ENCODE results near the gene VIM.
A peak's percentile ranks its signal among the peaks of the same experiment; 100 is the strongest.

The VIM gene

DNA sequence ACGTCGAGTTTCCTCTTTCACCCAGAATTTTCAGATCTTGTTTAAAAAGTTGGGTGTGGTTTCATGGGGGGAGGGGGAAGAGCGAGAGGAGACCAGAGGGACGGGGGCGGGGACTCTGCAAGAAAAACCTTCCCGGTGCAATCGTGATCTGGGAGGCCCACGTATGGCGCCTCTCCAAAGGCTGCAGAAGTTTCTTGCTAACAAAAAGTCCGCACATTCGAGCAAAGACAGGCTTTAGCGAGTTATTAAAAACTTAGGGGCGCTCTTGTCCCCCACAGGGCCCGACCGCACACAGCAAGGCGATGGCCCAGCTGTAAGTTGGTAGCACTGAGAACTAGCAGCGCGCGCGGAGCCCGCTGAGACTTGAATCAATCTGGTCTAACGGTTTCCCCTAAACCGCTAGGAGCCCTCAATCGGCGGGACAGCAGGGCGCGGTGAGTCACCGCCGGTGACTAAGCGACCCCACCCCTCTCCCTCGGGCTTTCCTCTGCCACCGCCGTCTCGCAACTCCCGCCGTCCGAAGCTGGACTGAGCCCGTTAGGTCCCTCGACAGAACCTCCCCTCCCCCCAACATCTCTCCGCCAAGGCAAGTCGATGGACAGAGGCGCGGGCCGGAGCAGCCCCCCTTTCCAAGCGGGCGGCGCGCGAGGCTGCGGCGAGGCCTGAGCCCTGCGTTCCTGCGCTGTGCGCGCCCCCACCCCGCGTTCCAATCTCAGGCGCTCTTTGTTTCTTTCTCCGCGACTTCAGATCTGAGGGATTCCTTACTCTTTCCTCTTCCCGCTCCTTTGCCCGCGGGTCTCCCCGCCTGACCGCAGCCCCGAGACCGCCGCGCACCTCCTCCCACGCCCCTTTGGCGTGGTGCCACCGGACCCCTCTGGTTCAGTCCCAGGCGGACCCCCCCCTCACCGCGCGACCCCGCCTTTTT, at the start of gene VIM:
Gene VIM (plus strand): TSS at position 151 of the 925 bp plus-strand sequence. CDS start 1,182 bp downstream, outside the sequence.
- DNase-seq (ENCODE audit: insufficient read length, low spot score) (peak; percentile 35), FAIRE-seq (peak; percentile 86)

DNA sequence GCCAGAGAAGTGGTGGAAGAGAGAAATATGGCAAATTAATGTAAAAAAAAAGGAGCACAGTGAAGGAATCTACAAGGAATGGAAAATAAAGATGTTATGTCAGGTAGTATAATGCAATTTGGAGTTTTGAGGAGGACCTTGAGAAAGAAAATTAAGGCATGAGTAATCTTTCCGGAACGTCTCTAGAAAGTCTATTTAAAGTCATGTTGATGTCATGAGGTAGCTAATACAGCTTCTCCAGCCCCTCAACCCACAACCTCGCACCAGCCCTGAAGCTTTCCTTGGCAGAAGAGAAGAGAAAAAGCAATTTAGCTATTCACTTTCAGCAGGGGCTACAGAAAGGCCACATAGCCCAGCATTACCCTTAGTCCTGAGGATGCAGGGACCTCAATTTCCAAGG, 49.0 kb upstream of the VIM start:
- no peak for FAIRE-seq

DNA sequence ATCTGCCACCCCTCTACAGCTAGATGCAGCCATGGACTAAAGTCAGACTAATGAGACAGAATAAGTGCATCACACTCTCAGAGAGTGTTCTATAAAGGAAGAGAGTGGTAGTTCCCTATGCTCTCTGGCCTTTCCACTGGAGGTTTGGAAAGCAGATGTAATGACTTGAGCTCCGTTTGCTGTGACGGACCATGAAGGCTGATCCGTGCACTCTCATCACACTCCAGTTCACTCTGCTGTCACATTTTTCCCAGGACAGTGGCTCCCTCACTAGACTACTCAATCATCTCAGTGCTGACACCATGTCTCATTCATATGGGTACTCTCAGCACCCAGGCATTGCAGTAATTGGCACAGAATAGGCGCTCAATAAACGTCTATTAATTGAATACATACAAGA, 46.9 kb upstream of the VIM start:
- no peak for FAIRE-seq

More for the DNA sequence above, 49.0 kb upstream of the VIM start:
- DNase-seq (ENCODE audit: insufficient read length, low spot score): no peak

DNA sequence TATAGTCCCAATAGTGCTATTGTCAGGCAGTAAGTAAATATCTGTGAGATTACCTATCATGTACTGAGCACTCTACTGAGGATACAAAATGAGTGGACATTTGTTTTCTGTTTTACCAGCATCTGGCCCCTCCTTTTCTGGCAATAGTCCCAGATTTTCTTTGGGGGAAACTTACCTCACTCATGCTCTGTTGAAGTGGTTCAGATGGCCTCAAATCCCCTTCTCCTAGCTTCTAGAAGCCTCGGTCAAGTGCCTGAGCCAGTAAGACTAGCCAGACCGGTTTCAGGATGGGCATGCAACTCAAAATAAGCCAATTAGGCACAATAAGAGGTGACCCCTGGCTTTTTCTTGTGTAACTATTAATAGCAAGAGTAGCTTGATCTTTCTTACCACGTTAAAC, 46.3 kb upstream of the VIM start:
- no peak for FAIRE-seq
- DNase-seq (ENCODE audit: insufficient read length, low spot score): no peak

More for the DNA sequence above, 46.9 kb upstream of the VIM start:
- no peak for DNase-seq (ENCODE audit: insufficient read length, low spot score)

DNA sequence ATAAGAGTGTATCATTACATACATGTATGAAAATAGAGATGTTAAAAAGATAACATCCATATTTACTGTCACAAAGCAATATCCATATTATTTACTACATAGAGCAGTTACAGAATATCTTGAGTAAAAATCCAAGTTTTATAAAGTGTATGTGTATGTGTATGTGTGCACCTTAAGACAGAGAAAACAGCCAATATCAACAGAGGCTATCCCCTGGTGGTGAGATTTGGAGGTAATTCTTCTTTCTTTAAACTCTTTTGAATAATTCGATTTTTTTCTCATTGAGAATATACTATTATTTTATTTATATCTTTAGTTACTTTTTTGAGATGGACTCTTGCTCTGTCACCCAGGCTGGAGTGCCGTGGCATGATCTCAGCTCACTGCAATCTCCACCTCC, 44.9 kb upstream of the VIM start:
- FAIRE-seq (no peak), DNase-seq (ENCODE audit: insufficient read length, low spot score) (no peak)

DNA sequence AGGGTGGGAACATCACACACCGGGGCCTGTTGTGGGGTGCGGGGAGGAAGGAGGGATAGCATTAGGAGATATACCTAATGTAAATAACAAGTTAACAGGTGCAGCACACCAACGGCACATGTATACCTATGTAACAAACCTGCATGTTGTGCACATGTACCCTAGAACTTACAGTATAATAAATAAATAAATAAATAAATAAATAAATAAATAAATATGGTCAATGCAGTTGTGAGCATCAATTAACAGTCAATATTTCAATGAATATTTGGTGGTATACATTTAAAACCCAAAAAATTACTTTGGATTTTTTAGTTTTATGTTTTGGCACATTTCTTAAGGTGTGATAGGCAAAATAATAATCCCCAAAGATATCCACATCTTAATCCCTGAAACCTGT, 42.2 kb upstream of the VIM start:
- DNase-seq (ENCODE audit: insufficient read length, low spot score) (no peak), FAIRE-seq (no peak)

DNA sequence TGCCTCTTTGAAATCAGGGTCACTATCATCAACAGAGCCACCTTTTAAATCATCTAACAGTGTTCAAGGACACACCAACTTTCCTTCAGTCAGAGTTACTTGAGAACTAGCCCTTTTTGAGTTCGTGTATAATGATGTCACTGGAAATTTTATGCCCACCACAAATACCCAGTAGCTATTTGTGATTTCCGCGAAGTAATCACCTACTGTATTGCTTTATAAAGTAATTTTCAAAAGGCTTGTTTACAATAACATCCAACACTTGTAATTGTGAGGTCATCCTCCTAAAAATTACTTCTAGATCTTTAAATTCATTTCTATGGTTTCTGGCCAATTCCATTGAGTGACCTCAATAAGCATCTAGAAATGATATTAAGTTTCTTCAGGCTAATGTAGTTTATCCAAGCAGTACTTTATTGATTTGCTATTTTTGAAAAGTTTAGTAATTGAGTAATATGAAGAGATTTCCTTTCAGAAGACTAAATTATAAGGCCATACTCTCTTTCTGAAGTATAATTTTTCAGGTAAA, 39.3 kb upstream of the VIM start:
- no peak for FAIRE-seq
- DNase-seq (ENCODE audit: insufficient read length, low spot score): no peak

DNA sequence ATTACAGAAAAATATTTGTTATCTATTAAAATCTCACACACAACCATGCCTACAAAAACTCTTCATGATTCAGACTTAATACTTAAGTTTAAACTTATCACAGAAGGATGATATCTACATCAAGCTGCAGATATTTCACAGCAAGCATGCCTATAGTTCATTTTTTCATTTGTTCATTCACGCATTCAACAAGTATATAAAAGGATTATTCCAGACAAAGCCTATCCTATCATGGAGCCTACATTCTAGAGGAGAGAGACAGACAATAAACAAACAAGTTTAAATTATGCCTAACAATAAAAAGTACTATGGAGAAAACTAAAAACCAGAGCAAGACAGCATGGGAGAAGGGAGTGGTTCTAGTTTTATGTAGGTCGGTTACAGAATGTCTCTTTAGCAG, 37.4 kb upstream of the VIM start:
- DNase-seq (ENCODE audit: insufficient read length, low spot score) (no peak), FAIRE-seq (no peak)

DNA sequence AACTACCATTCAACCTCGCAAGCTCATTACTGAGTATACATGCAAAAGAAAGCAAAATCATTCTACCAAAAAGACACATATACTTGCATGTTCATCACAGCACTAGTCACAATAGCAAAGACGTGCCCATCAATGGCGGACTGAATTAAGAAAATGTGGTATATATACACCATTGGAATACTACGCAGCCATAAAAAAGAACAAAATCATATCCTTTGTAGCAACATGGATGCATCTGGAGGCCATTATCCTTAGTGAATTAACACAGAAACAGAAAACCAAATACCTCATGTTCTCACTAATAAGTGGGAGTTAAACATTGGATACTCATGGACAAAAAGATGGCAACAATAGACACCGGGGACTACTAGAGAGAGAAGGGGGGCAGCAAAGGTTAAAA, 33.0 kb upstream of the VIM start:
- DNase-seq (ENCODE audit: insufficient read length, low spot score): no peak
- FAIRE-seq: no peak

DNA sequence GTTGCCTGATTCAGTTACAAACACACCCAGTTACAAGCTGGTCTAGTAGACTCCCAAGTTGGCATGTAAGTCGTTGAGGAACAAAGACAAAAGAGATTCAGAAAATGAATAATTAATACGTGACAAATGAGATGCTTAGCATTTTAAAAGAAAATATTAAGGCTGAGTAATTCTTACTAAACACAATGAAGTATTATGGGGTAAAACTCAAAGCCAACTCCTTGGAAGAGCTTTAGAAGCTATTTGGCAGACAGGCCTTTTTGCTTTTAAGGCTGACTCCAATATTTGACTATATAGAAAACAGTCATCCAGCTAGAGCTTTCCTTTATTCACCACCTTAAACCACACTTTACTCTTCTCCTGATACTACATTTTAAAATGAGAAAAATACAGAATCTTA, 32.0 kb upstream of the VIM start:
- FAIRE-seq (no peak), DNase-seq (ENCODE audit: insufficient read length, low spot score) (no peak)

DNA sequence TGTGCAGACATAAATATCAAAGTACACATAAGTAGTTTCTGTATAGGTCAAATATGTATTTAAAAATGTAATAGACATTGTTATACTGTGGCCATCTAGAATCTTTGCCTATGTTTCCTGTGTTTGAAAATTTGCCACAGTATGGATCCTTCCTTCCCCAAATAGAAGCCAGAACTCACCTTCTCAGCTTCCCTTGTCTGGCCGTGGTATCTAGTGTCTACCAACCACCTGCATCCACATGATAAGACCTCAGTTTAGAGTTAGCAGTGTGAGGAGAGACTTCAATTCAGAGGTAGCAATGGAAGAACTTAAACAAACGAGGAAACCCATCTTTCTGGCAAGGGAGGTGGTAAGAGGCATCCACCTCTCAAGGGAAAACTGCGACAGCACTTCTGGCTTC, 31.5 kb upstream of the VIM start:
- no peak for FAIRE-seq

DNA sequence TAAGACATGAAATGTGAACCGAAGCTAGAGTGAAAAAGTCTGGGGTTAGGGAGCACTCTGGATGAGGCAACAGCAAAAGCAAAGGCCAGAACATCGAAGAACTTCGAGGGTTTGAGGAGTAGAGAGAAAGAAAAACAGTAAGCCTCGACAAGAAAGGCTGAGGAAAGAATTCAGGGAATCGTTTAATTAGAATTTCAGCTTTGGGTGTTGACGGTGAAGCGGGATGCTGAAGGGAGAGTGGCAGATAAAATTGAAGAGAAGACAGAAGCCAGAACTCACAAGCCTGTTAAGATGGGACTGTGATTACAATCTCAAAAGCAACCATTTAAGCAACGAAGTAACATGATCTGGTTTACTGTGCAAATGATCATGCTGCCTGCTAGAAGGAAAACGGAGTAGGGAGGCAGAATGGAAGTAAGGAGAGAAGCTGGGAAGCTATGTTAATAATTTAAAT, 28.7 kb upstream of the VIM start:
- FAIRE-seq (no peak), DNase-seq (ENCODE audit: insufficient read length, low spot score) (no peak)

More for the DNA sequence above, 31.5 kb upstream of the VIM start:
- no peak for DNase-seq (ENCODE audit: insufficient read length, low spot score)

DNA sequence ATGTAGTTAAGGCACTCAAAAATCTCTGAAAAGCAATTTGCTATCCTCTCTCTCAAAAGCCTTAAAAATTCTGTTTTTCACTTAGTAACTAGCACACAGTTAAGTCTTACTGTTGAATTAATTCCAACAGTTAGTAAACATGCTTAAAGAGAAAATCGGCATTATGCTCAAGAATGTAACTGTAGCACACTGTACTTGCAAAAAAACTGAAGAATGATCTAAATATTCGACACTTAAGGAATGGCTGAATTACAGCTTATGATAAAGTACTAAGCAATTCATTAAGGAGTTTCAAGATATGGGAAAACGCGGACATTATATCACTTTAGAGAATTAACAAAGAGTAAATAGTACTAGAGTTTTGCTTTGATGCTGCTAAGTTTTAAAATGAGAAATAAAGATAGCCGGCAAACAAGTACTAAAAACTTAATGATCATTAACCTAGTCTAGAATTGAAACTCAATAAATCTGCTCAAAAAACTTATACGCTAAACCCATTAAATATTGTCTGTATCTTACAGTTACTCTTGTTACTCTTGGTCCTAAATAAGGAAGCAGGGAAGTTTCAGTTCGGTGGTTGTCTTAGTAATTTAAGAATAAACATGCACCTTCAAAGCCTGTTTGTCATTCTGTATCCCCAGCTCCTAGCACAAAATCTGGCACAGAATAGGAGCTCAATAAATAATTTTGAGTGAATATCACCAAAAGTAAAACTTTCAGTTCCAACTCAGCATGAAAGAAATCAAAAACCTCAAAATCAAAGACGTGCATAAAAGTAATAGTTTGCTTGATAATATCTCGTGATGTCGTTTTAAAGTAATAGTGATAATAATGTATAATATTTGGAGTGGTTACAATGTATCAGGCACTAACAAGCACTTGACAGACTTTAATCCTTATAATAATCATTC, 27.8 kb upstream of the VIM start:
- FAIRE-seq (no peak), DNase-seq (ENCODE audit: insufficient read length, low spot score) (no peak)

DNA sequence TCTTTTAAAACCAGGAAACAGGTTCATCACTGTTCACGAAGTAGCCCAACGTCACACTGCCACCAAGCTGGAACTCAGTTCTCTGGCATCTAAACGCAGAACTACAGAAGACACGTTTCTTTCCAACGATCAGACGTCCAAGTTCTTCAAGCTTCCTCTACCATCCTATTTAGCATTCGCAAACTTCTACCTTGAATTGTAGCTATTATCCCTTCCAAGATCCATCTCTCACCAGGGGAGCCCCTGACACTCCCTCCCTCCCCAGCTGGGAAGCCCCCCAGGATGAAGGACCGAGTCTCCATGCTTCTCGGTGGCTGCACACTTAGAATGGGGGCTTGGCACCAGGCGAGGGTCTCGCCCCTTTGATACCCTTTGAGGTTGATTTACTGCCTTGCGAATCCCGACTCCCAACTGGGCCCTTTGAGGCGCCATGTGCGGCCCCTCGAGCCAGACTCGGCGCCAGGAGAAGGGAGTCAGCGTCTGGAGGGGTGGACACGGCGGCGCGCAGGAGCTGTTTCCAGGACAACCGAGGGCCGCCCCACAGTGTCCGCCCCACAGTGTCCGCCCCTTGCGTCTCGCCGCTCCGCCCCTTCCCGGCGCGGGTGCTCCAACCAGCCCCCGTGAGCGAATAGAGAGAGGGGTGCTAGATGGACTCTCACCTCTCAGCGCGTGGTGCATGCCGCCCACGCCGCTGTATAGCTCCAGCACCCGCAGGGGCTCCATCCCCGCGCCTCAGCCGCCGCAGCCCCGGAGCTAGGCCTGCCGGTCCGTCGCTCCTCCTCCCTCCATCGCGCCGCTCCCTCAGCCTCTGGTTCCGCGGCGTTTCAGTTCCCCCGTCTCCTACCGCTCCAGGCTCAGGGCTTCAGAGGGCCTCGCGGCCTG, 26.9 kb upstream of the VIM start, which contains the start of gene TRDMT1:
Gene TRDMT1 (minus strand): TSS at position 761 of the 882 bp plus-strand sequence. CDS start 38 bp downstream, at position 723.
- peak; percentile 43 for DNase-seq (ENCODE audit: insufficient read length, low spot score)
- peak; percentile 79 for FAIRE-seq

DNA sequence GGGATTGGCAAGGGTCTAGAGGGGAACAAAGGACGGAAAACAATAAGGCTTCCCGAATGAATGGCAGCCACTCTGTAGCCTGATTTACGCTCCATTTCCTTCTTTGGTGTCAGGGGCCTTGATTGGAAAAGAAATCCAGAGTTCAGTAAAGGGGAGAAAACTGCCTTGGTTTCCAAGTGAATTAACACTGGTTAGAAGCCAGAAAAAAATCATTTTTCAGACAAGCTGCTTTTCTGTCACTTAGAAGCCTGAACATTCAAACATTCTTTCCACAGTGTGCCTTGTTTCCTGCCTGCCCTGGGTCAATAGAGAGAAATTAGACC, 26.3 kb upstream of the VIM start:
- FAIRE-seq: peak; percentile 45
- no peak for DNase-seq (ENCODE audit: insufficient read length, low spot score)

DNA sequence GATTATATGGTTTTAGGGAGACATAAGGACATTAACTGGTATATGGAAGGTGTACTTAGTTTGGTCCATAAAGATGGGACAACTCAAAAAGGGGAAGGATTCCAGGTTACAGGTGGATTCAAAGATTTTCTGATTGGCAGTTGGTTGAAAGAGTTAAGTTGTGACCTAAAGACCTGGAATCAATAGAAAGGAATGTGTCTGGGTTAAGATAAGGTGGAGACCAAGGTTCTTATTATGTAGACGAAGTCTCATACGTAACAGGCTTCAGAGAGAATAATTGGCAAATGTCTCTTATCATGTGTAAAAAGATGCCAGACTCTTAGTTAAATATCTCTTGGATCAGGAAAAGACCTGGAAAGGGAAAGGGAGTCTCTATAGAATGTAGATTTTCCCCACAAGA, 25.5 kb upstream of the VIM start:
- no peak for FAIRE-seq

DNA sequence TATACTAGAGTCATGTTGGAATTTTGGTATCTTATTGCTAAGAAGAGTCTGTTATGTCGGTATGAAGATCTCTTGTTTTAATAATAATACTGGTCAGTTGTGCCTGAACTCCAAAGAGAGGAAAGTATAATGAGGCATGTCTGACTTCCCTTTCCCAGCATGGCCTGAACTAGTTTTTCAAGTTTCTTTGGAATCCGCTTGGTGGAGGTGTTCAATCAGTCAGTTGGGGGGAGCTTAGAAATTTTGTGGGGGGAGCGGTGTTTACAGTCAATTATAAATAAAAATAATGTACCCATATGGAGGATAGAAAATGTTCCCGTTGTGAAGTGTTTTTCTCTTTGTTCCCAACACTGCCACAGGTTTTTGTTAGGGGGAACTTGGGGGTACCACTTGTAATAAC, 25.0 kb upstream of the VIM start:
- FAIRE-seq (no peak), DNase-seq (ENCODE audit: insufficient read length, low spot score) (no peak)

More for the DNA sequence above, 25.5 kb upstream of the VIM start:
- DNase-seq (ENCODE audit: insufficient read length, low spot score): no peak

DNA sequence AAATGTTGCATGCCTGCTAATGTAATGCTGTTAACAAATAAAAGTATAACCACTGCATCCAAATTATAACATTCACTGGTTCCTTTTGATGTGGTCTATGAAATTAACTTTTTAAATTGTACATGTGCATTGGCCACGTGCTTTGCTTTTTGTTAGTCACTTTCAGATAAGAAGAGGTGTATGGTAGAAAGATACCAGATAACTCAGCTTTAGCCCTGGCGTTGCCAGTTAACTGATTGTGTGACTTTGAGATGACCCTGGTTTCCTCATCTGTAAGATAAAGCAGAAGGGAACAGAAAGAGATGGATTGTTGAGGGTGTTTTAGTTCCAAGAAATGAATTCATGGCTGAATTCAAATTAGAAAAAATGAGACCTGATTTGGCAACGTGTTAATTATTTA, 24.6 kb upstream of the VIM start:
- FAIRE-seq: no peak
- DNase-seq (ENCODE audit: insufficient read length, low spot score): no peak

DNA sequence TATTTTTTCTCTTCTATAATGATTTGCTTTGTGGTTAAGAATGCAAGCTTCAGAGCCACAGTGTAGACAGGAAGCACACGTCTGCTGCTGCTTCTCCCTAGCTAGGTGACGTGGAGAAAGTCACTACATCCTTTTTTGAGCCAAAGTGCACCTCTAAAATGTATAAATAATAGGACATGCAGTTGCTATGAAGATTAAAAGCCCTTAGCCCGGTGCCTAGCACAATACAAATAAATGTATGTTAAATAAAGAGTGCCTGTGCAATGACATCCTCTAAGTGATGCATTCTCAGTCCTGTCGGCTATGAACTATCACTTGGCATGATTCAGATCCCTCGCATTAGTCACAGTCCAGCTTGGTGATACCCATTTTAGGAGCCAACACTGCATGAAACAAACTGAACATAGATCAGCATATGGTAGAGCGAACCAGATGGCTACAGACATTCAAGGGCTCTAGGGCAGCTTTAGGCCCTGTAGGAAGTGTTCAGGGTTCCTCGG, 21.8 kb upstream of the VIM start:
- no peak for DNase-seq (ENCODE audit: insufficient read length, low spot score)
- peak; percentile 69 for FAIRE-seq

DNA sequence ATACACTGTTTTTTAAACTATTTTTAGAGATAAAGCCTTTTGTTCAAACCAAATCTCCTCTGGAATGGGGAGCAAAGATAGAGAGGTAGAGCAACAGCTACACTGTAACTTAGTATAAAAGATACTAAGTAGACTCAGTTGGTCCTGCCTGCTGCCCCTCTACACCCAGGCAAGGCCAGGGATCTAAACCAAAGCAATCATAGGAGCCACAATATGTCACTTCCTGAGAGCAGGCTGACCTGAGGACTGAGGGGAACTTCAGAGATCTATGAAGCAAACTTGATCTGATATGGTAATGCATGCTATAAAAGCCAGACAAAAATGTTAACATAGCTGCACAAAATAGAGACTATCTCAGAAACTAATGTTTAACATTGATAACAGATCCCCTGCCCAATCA, 19.6 kb upstream of the VIM start:
- no peak for FAIRE-seq

More for the DNA sequence above, 19.6 kb upstream of the VIM start:
- no peak for DNase-seq (ENCODE audit: insufficient read length, low spot score)
